SK-N-SH treated with all-trans-retinoic acid at 6 μM for 48 hours (cell line): ENCODE results near the gene CARS1.

Experiments used
- ATAC-seq: fragments of 200-7000 bp; cut with Tn5 transposase; 3 replicates; pipeline ENCODE4 v1.9.1; 2020; ENCODE audit warnings: mild to moderate bottlenecking, moderate library complexity
- ARNTL ChIP-seq: fragments of 450-650 bp; formaldehyde crosslinking; IDR thresholded peaks from 2 replicates; pipeline ENCODE4 v1.5.0; 2020; ENCODE audit warnings: low read depth, mild to moderate bottlenecking, moderate library complexity, borderline replicate concordance
- CSDC2 ChIP-seq: fragments of 250-450 bp; sonication (Bioruptor Pico); IDR thresholded peaks from 2 replicates; pipeline ENCODE4 v1.5.0; 2020; ENCODE audit warnings: mild to moderate bottlenecking, moderate library complexity
- CSRNP3 ChIP-seq: fragments of 250-450 bp; sonication (Bioruptor Pico); IDR thresholded peaks from 2 replicates; pipeline ENCODE4 v1.5.1; 2021; ENCODE audit warnings: mild to moderate bottlenecking, moderate library complexity
- ESRRG ChIP-seq: fragments of 250-450 bp; sonication (Bioruptor Pico); IDR thresholded peaks from 2 replicates; pipeline ENCODE4 v1.6.1; 2021; ENCODE audit warnings: mild to moderate bottlenecking
- GLIS3 ChIP-seq: fragments of 250-450 bp; sonication (Bioruptor Pico); IDR thresholded peaks from 2 replicates; pipeline ENCODE4 v1.5.0; 2020; ENCODE audit warnings: mild to moderate bottlenecking, moderate library complexity
- OSR1 ChIP-seq: fragments of 250-450 bp; sonication (Bioruptor Pico); IDR thresholded peaks from 2 replicates; pipeline ENCODE4 v1.8.0; 2022; ENCODE audit warnings: moderate library complexity, mild to moderate bottlenecking, inconsistent platforms
- PATZ1 ChIP-seq: fragments of 250-450 bp; sonication (Bioruptor Pico); IDR thresholded peaks from 2 replicates; pipeline ENCODE4 v1.8.0; 2020; ENCODE audit warnings: mild to moderate bottlenecking, moderate library complexity, borderline replicate concordance
- POU6F1 ChIP-seq: fragments of 250-450 bp; sonication (Bioruptor Pico); IDR thresholded peaks from 2 replicates; pipeline ENCODE4 v1.8.0; 2021; ENCODE audit warnings: low read depth, mild to moderate bottlenecking, moderate library complexity, borderline replicate concordance
- PPARA ChIP-seq: fragments of 250-450 bp; sonication (Bioruptor Pico); IDR thresholded peaks from 2 replicates; pipeline ENCODE4 v1.5.0; 2020; ENCODE audit warnings: mild to moderate bottlenecking, borderline replicate concordance
- RARB ChIP-seq: fragments of 250-450 bp; sonication (Bioruptor Pico); IDR thresholded peaks from 2 replicates; pipeline ENCODE4 v1.8.0; 2021; ENCODE audit warnings: mild to moderate bottlenecking, moderate library complexity
- SNAI2 ChIP-seq: fragments of 250-450 bp; sonication (Bioruptor Pico); IDR thresholded peaks from 2 replicates; pipeline ENCODE4 v1.5.0; 2020; ENCODE audit warnings: mild to moderate bottlenecking, moderate library complexity
- TCF4 ChIP-seq: fragments of 250-450 bp; sonication (Bioruptor Pico); IDR thresholded peaks from 2 replicates; pipeline ENCODE4 v1.8.0; 2021; ENCODE audit warnings: mild to moderate bottlenecking, moderate library complexity, borderline replicate concordance
- TOX ChIP-seq: fragments of 250-450 bp; sonication (Bioruptor Pico); IDR thresholded peaks from 2 replicates; pipeline ENCODE4 v1.8.0; 2021; ENCODE audit warnings: mild to moderate bottlenecking, moderate library complexity, borderline replicate concordance
- TSHZ2 ChIP-seq: fragments of 250-450 bp; sonication (Bioruptor Pico); IDR thresholded peaks from 2 replicates; pipeline ENCODE4 v1.5.0; 2020; ENCODE audit warnings: mild to moderate bottlenecking, moderate library complexity
- ZFP3 ChIP-seq: fragments of 250-450 bp; sonication (Bioruptor Pico); IDR thresholded peaks from 2 replicates; pipeline ENCODE4 v1.5.0; 2020; ENCODE audit warnings: mild to moderate bottlenecking, moderate library complexity
- ZFP30 ChIP-seq: fragments of 450-650 bp; formaldehyde crosslinking; IDR thresholded peaks from 2 replicates; pipeline ENCODE4 v1.5.0; 2022; ENCODE audit warnings: mild to moderate bottlenecking, moderate library complexity
- ZNF565 ChIP-seq: fragments of 450-650 bp; formaldehyde crosslinking; conservative IDR thresholded peaks from 2 replicates; pipeline ENCODE4 v1.5.0; 2020; ENCODE audit warnings: low read depth, mild to moderate bottlenecking, moderate library complexity
- ZNF70 ChIP-seq: fragments of 450-650 bp; formaldehyde crosslinking; IDR thresholded peaks from 2 replicates; pipeline ENCODE4 v1.5.0; 2020; ENCODE audit warnings: mild to moderate bottlenecking, moderate library complexity

CARS1 gene

GRCh38 chr11:3037040-3037944 lies 19.9 kb downstream of the CARS1 start:
- ATAC-seq = peak; percentile 99
- TF ChIP-seq ZNF565 (CRISPR knock-in tag) (no peak), ZFP3 (no peak), CSDC2 (CRISPR knock-in tag) (no peak), RARB (CRISPR knock-in tag) (no peak), ZNF70 (no peak), ESRRG (no peak), GLIS3 (CRISPR knock-in tag) (no peak), PATZ1 (CRISPR knock-in tag) (no peak), TSHZ2 (no peak)

GRCh38 chr11:3036419-3036818 lies 20.8 kb downstream of the CARS1 start:
- ATAC-seq = no peak
- no peak for TF ChIP-seq RARB (CRISPR knock-in tag)
- TF ChIP-seq SNAI2 (CRISPR knock-in tag) = no peak
- TF ChIP-seq POU6F1 (CRISPR knock-in tag) = no peak
- no peak for TF ChIP-seq ZFP30 (CRISPR knock-in tag)
- no peak for TF ChIP-seq PATZ1 (CRISPR knock-in tag)
- no peak for TF ChIP-seq ZNF565 (CRISPR knock-in tag)
- TF ChIP-seq ZNF70 = no peak
- no peak for TF ChIP-seq OSR1 (CRISPR knock-in tag)
- TF ChIP-seq ESRRG = no peak
- TF ChIP-seq GLIS3 (CRISPR knock-in tag) = no peak
- no peak for TF ChIP-seq ZFP3

GRCh38 chr11:3035333-3035732 lies 21.9 kb downstream of the CARS1 start:
- TF ChIP-seq TCF4 (CRISPR knock-in tag) (no peak), TOX (CRISPR knock-in tag) (no peak), CSRNP3 (CRISPR knock-in tag) (no peak), PPARA (CRISPR knock-in tag) (no peak), GLIS3 (CRISPR knock-in tag) (no peak), PATZ1 (CRISPR knock-in tag) (no peak), ZFP30 (CRISPR knock-in tag) (no peak), OSR1 (CRISPR knock-in tag) (no peak), ARNTL (CRISPR knock-in tag) (no peak)
- ATAC-seq = no peak
